ENCODE results near the gene COA4.

COA4 gene

DNA sequence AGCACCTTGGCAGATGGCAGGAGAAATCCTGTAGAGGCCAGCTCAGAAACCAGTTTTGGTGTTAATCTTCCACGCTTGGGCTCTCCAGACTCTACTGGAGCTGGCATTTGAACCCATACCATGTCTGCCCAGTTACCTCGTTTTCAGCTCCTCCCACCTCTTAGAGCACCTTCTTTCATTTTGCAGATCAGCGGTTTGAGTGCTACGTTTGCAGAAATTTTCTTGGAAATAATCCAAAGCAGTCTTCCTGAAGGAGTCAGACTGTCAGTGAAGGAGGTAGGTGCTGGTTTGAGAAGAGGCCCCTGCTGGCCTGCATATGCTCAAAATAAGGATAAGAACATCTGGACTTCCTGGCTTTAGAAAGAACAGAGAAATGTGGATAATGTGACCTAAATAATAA, 13.7 kb downstream of the COA4 start:
- DNase-seq = no peak

DNA sequence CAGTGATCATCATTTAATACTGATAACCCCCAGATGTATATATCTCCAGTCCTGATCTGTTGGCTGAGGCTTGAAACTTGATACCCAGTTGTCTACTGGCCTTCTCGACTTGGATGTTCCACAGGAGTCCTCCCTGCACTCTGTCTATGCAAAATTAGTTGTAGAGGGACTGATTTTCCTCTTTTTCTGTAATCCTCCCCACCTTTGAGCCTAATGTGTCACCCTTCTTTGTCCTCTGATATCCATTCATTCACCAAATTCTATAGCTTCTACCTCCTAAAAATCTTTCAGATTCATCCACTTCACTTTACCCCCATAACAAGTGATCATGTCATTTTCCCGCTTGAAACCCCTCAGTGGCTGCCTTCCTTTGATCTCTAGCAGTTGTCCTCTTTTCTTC, 16.4 kb downstream of the COA4 start:
- DNase-seq = no peak

DNA sequence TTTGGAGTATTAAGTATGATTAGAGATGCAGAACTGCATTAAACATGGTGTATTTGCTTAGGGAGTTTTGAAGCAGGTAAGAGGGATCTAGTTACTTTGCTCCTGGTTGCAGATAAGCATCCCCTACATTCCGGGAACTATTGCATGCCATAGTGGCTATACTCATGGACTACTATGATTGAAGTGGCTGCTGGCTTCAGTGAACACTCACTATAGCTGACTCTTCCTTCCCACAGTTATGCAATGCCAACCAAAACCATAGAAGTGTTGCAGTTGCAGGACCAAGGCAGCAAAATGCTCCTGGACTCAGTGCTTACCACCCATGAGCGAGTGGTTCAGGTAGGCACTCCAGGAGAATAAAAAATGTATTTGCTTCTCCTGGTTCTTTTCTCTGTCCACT, 17.0 kb downstream of the COA4 start:
- DNase-seq = no peak

DNA sequence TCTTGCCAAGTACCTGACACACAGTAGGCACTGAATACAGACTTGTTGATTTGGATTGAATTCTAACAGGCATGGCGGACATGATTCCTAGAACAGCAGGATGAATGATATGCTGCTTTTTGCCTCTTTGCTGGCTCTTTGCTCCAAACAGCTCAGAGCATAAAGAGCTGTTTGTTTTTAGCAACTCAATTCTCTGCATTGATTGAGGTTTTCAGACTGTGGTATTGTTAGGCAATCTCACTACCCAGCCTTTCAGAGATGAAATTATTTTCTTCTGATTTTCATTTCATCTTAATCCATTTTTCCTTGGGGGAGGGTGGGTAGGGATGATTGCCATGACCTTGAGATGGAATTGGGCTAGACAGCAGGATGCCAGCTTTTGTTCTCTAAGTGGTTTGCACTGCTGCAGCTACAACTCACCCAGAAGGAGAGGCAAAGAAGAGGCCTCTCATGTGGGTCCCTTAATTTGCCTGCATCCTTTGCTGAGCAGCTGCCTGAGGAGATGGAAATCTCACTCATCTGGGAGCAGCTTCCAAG, 20.5 kb downstream of the COA4 start:
- DNase-seq = no peak

DNA sequence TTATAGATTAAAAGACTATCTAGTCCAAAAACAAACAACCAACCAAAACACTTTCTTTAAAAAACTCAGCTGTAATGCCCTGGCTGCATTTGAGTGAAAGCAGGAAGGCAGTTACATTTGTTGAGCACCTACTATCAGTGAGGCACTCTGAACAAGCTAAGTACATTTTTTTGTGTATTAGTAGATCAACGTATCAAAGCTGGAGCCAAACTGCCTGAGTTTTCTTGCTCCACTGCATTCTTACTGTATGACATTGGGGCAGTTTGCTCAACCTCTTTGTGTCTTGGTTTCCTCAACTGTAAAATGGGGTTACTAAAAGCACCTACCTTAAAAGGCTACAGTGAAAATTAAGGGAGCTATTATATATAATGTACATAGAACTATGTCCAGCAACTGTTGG, 22.0 kb downstream of the COA4 start:
- DNase-seq = no peak

GRCh38 chr11:73852049-73852448, 24.6 kb downstream of the COA4 start:
- DNase-seq = no peak

- DNase-seq = no peak
These were observed 25.4 kb downstream of the COA4 start for GRCh38 chr11:73851046-73851764.

DNA sequence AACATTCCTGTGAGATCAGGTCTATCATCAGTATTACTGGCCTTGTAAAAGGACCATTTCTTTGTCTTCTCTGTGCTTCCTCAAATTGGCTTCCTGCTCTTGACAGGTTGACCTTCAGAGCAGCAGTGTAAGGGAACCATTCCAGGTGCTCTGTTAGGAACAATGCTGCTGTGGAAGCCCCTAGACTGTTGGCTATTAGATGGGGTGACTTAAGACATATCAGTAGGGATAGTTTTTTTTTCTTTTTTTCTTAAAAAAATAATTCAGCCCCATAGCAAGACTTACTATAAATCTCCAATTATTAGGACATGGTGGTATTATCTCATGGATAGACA, 37.6 kb downstream of the COA4 start:
- DNase-seq = no peak

DNA sequence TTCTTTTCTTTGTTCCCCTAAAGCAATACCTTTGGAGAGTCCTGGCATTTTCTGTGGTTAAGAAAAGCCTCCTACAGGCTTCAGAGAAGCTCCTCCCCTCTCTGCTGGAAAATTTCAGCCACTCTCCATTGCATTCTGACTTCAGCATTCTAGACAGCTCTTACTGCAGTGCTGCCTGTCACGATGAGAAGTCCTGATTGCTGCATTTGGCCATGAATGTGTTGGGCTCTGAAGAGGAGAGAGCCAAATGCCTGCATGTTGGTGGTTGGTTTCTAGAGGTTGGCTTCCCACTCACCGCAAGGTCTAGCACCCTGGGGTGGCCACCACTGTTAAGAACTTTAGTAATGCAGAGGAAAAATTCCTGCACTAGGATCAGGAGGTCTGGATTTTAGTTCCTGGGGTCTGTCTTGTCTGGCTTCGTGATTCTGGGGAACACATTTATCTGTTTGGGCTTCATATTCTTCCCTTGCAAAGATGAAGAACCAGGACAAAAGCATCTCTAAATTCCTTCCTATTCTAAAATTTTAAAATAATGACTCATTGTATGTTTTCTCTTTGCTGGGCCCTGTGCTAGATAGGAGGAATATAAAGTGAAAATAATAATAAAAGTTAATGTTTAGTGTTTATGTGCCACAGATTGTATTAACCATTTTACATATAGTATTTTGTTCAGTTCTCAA, 38.1 kb downstream of the COA4 start:
- DNase-seq = no peak

DNA sequence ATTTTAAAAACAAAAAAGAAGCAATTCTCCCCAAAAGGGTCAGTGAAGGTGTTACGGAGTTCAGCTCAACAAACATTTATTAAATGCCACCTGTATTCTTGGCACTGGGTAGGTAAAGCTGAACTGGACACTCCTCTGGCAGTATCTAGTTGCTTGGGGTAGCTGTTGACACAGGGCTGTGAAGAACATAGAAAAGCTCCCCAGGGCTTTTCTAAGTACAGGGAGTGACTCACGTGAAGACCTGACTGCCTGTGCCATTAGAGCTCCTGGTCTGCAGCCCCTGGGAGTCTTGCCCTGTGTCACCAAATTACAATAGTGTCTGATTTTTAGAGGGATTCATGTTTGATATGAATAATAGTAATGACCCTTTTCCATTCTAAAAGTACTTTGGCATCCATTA, 43.6 kb downstream of the COA4 start:
- DNase-seq = no peak

DNA sequence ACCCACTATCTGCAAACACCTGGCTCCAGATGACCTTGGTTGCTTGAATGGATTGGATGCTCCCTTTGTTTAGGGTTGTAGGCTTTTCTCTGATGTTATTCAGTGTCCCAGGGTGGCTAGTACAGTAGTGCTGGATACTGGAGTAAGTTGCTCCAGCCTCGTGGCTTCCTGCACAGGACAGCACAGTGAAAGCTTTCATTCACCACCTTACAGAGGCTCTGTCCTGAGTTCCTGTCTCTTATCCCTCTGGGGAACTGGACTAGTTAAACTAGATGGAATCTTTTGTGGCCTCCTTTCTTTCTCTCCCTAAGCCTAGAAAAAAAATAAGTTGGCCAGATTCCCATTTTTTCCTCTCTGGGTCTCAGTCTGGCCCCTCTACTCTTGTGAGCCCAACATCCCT, 46.4 kb downstream of the COA4 start:
- no peak for DNase-seq

Measured in T-helper 1 cell (primary cell).